Psoas muscle (tissue), 8 donors: ENCODE data around the gene ZNF699. TPM values are rescaled to one million over a fixed set of nuclear protein-coding genes. Genes with fewer than 3 reads are reported as not detected.

Experiments used
- ATAC-seq, 4 donors: fragments of 200-7000 bp; cut with Tn5 transposase; one replicate each; pipeline ENCODE4 v1.9.1; 2020; ENCODE audit warnings: moderate library complexity in 3 of 4, mild to moderate bottlenecking in 2 of 4
- DNase-seq, 2 donors: peaks; one replicate each; pipeline ENCODE4 v3.0.0-alpha.2; 2020
- H3K27ac ChIP-seq: fragments of 200-600 bp; one replicate; pipeline ENCODE4 v1.8.0; 2022
- H3K27me3 ChIP-seq, 3 donors: fragments of 200-600 bp in 1 of 3; one replicate each; pipeline versions ENCODE4 v1.6.1 to v1.8.0; 2013 to 2022; ENCODE audit warnings: low read length in 2 of 3, mild to moderate bottlenecking in 2 of 3, moderate library complexity in 1 of 3; ENCODE audit not compliant: insufficient read depth in 3 of 3
- H3K36me3 ChIP-seq, 2 donors: fragments of 200-600 bp in 1 of 2; one replicate each; pipeline versions ENCODE4 v1.6.1 to v1.8.0; 2013 to 2022; ENCODE audit warnings: low read depth in 1 of 2, mild to moderate bottlenecking in 1 of 2, moderate library complexity in 1 of 2; ENCODE audit not compliant: insufficient read depth in 1 of 2
- H3K4me1 ChIP-seq: fragments of 200-600 bp; one replicate; pipeline ENCODE4 v1.8.0; 2022
- H3K4me3 ChIP-seq: fragments of 200-600 bp; one replicate; pipeline ENCODE4 v1.8.0; 2022; ENCODE audit warnings: mild to moderate bottlenecking
- H3K9me3 ChIP-seq: fragments of 200-600 bp; one replicate; pipeline ENCODE4 v1.8.0; 2022
- WGBS, 3 donors: extraction: QIAGEN DNeasy Blood & Tissue Kit; methylation state at CpG; one replicate each; pipeline versions ENCODE4 v1.1.6 to v1.1.7; 2013; 5-methylcytosine and 5-hydroxymethylcytosine counted together
- intact Hi-C, 2 donors: fragments of 100-400 bp; cut with DNase I; formaldehyde crosslinking; loops; one replicate each; pipeline versions ENCODE4 v1.11.0 to v1.14.2; 2022
- polyA plus RNA-seq, 3 donors: library from polyadenylated mRNA; stranded (reverse); fragments of 200-250 nt; gene quantifications; one replicate each; pipeline ENCODE4 v1.2.3, GENCODE V29; 2013
- total RNA-seq, 4 donors: library from RNA; stranded (reverse); fragmentation: NEBNext Ultra II Directional in 2 of 4; extraction: Animal tissue kit (Norgen Biotek cat#: 25700) in 2 of 4; gene quantifications; one replicate each; pipeline versions ENCODE4 v1.2.1 to v1.2.4, GENCODE V29; 2021 to 2023
- TF ChIP-seq, protein P1 (sequence below): fragments of 200-600 bp; IDR thresholded peaks from one replicate; pipeline ENCODE4 v1.8.0; 2022; ENCODE audit warnings: antibody characterized with exemption
- donor health status: healthy with polysubstance abuse.
- donor health status: DM: no; HTN: no; CAD: no; lungs with moderate emphysema.
- donor health status: Bipolar disorder and iron deficiency.
- donor health status: healthy.
- donor health status: DM: yes; HTN: yes; CAD: no.
- donor health status: DM: no; HTN: no; CAD: no.
- donor health status: DM: no; HTN: no; CAD: no.
- donor health status: DM: yes; HTN: yes; CAD: no.

Gene ZNF699
- total and polyA plus RNA-seq, 7 donors = 0.15 to 2.9 (median 1.8) TPM

DNA sequence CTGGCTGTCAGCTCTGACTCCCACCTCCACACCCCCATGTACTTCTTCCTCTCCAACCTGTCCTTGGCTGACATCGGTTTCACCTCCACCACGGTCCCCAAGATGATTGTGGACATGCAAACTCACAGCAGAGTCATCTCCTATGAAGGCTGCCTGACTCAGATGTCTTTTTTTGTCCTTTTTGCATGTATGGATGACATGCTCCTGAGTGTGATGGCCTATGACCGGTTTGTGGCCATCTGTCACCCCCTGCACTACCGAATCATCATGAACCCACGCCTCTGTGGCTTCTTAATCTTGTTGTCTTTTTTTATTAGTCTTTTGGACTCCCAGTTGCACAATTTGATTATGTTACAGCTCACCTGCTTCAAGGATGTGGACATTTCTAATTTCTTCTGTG, 58.4 kb downstream of the ZNF699 start:
- H3K9me3 ChIP-seq = no peaks in the 10 kb centered on the region
- H3K4me1 ChIP-seq = no peaks in the 10 kb centered on the region
- H3K4me3 ChIP-seq = no peak overlapping the region
- DNase-seq = no peak
- intact Hi-C loops = no loop called here
- H3K27ac ChIP-seq = no peak overlapping the region
- peaks cover 0 to 2% (median 0%) of the 10 kb centered on the region in 3 donors for H3K27me3 ChIP-seq
- TF ChIP-seq, protein P1, sequence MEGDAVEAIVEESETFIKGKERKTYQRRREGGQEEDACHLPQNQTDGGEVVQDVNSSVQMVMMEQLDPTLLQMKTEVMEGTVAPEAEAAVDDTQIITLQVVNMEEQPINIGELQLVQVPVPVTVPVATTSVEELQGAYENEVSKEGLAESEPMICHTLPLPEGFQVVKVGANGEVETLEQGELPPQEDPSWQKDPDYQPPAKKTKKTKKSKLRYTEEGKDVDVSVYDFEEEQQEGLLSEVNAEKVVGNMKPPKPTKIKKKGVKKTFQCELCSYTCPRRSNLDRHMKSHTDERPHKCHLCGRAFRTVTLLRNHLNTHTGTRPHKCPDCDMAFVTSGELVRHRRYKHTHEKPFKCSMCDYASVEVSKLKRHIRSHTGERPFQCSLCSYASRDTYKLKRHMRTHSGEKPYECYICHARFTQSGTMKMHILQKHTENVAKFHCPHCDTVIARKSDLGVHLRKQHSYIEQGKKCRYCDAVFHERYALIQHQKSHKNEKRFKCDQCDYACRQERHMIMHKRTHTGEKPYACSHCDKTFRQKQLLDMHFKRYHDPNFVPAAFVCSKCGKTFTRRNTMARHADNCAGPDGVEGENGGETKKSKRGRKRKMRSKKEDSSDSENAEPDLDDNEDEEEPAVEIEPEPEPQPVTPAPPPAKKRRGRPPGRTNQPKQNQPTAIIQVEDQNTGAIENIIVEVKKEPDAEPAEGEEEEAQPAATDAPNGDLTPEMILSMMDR = no peak
- ATAC-seq = no peak
- no peaks in the 10 kb centered on the region for H3K36me3 ChIP-seq
- WGBS, 3 donors = 61 to 75% (median 72%) methylated on average over 5 of the region's 5 CpGs

DNA sequence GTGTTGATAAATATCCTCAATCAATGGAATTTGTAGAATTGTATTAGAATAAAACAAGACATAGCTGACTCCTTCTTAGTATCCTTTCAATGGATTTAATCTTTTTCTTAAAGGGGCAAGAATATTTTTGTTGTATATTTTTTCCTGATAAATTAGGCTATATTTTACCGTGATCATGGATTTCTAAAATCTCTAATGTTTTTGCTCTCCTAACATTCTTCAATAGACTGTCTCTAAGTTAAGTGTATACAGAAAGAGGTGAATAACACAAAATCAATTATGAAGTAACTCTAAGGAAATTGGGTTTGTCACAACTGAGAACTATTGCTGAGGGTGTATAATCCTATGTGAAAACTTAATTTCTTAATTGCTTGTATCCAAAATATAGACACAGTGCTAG, 59.0 kb downstream of the ZNF699 start, which contains the start of gene OR7E24:
OR7E24 (plus strand) TSS at position 301 of the 400 bp plus-strand sequence. CDS start 114 bp downstream, outside the sequence.
- 73 to 87% (median 74%) methylated on average over 1 of the region's 1 CpG for WGBS, 3 donors
- no peaks in the 10 kb centered on the region for H3K9me3 ChIP-seq
- TF ChIP-seq, protein P1 = no peak
- ATAC-seq = no peak
- H3K36me3 ChIP-seq = no peaks in the 10 kb centered on the region
- H3K27ac ChIP-seq = no peak within 1 kb of the TSS
- intact Hi-C loops = no loop called here
- no peak for DNase-seq
- H3K4me1 ChIP-seq = no peaks in the 10 kb centered on the region
- peaks cover 0 to 2% (median 0%) of the 10 kb centered on the region in 3 donors for H3K27me3 ChIP-seq
- no peak within 1 kb of the TSS for H3K4me3 ChIP-seq

Other genes starting within 250 kb of the ZNF699 start
- gene OR1M1, start 222.8 kb downstream of the ZNF699 start, total RNA-seq = not detected
- gene OR1M1, start 222.8 kb downstream of the ZNF699 start, polyA plus RNA-seq = not detected
- gene OR7G2, start 202.4 kb downstream of the ZNF699 start, total RNA-seq = not detected
- not detected for gene OR7G2, start 202.4 kb downstream of the ZNF699 start, polyA plus RNA-seq
- gene OR7G1, start 194.1 kb downstream of the ZNF699 start, total RNA-seq = not detected
- not detected for gene OR7G1, start 194.1 kb downstream of the ZNF699 start, polyA plus RNA-seq
- gene OR7G3, start 182.9 kb downstream of the ZNF699 start, total RNA-seq = not detected
- gene OR7G3, start 182.9 kb downstream of the ZNF699 start, polyA plus RNA-seq = not detected
- gene ZNF317, start 169.4 kb downstream of the ZNF699 start, total RNA-seq = 10 to 100 TPM; 13.7 to 23.6 (median 16.9) TPM
- gene ZNF317, start 169.4 kb downstream of the ZNF699 start, polyA plus RNA-seq = 10 to 100 TPM; 14.3 to 22.5 (median 14.6) TPM
- gene OR7D2, start 130.9 kb downstream of the ZNF699 start, total RNA-seq = under 1 TPM in 1 of 4 donors, not detected in 3; 0.24 TPM
- under 1 TPM; 0.03 to 0.09 (median 0.03) TPM for gene OR7D2, start 130.9 kb downstream of the ZNF699 start, polyA plus RNA-seq
- not detected for gene OR7D4, start 90.2 kb downstream of the ZNF699 start, total RNA-seq
- gene OR7D4, start 90.2 kb downstream of the ZNF699 start, polyA plus RNA-seq = not detected
- not detected for gene OR7E24, start 58.9 kb downstream of the ZNF699 start, total RNA-seq
- not detected for gene OR7E24, start 58.9 kb downstream of the ZNF699 start, polyA plus RNA-seq
- 1 to 10 TPM; 1.5 to 8.6 (median 3.2) TPM for gene ZNF559, start 14.3 kb upstream of the ZNF699 start, total RNA-seq
- gene ZNF559, start 14.3 kb upstream of the ZNF699 start, polyA plus RNA-seq = 1 to 10 TPM; 2.6 to 4.4 (median 2.7) TPM
- gene ZNF177, start 53.2 kb upstream of the ZNF699 start, total RNA-seq = 1 to 10 TPM in 1 of 4 donors, under 1 TPM in 2, not detected in 1; 0.25 to 1.7 (median 0.34) TPM
- under 1 TPM; 0.17 to 0.33 (median 0.29) TPM for gene ZNF177, start 53.2 kb upstream of the ZNF699 start, polyA plus RNA-seq
- 1 to 10 TPM; 4.1 to 8.1 (median 5.4) TPM for gene ZNF266, start 125.7 kb upstream of the ZNF699 start, total RNA-seq
- gene ZNF266, start 125.7 kb upstream of the ZNF699 start, polyA plus RNA-seq = 1 to 10 TPM; 5.7 to 7.0 (median 6.2) TPM
- gene ZNF560, start 188.8 kb upstream of the ZNF699 start, total RNA-seq = under 1 TPM in 1 of 4 donors, not detected in 3; 0.48 TPM
- under 1 TPM in 2 of 3 donors, not detected in 1; 0.01 to 0.04 TPM for gene ZNF560, start 188.8 kb upstream of the ZNF699 start, polyA plus RNA-seq
- 10 to 100 TPM in 1 of 4 donors, 1 to 10 TPM in 3; 5.2 to 12.3 (median 7.4) TPM for gene ZNF426, start 228.8 kb upstream of the ZNF699 start, total RNA-seq
- gene ZNF426, start 228.8 kb upstream of the ZNF699 start, polyA plus RNA-seq = 1 to 10 TPM; 2.1 to 6.2 (median 3.4) TPM